NCI-H146 (cell line): ENCODE results near the gene ZNG1A.
"Not testable (repeated sequence)": the region's sequence is repeated elsewhere in the genome, so short reads cannot be mapped to it uniquely, and the experiment has no call there.

Experiments used
- DNase-seq: peaks from one replicate; lab custom pipeline; 2025; lab: John Stamatoyannopoulos, UW

The ZNG1A gene

DNA sequence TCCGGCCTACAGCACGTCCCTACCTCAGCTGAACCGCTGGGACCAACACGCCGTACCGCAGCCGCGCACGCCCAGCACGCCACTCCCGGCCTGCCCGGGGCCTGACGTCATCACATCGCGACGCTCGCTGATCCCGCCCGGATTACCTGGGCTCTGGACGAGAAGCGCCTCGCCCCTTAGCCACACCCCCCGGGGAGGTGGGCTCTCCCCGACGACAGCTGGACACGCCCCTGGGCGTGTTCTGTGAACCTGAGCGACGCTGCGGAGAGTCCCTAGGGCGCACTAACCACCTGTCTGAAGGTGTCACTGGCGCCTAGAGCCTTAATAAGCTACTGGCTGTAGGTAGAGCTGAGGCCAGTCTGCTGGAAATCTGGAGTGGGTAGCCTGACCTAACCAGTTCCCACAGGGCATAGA lies at the start of gene ZNG1A:
Gene ZNG1A (minus strand): TSS at position 87 of the 414 bp plus-strand sequence. CDS start 87 bp downstream, outside the sequence.
- DNase-seq: not testable (repeated sequence)

DNA sequence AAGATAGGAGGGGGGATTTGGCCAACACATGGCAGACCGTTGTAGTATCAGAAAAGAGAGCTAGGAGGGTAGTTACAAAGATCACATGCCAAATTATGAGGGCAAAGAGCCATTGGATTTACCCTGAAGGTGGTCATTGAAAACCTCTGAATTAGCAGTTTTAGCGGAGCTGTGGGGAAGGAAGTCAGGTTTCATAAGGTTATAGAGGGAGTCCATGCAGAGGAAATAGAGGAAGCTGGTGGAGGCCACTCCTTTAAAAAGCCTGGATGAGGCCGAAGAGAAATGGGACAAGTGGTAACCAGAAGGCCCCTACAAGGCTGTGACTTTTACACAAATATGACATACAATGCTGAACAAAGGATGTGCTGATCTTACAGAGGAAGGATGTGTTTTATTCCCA lies 49.0 kb upstream of the ZNG1A start:
- DNase-seq: no peak

DNA sequence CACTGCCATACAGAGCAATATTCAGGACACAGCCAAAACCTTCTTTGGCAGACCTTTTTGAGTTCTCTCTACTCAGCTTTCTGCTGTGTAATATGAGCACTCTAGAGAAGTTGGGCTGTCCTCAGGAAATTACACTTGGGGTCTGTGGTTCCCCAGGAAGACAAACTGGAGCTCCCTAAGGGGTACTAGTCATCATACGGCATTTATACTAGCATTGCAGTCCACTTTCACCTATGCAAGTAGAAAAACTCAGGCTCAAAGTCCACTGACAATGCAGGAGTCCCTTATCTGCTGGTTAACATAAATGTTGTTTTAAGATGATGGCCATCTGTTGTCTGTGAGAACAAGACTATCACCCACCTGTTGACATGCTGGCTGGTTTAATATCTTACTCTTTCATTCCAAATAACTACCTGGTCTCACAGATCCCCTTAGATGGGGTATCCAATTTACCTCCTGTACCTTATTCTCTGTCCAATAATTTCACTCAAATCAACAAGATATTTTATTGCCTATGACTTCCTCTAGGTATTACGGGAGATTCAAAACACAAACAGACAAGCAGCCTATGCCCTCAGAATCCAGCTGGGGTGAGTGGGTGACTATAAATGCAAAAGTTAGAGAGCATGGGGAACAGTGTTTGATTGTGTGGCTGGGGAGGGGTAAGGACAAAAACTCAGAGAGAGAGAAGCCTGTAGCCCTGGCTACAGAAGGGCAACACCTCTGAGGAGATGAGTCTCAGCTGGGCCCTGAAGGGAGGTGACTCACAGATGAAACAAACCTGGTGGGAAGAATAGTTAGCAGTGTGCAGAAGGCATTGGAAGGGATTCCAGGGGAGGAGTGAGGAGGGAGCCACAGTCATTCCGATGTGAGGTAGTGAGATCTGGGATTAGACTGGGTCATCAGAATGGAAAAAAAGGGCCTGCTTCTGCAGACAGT lies 46.0 kb upstream of the ZNG1A start:
- no peak for DNase-seq

DNA sequence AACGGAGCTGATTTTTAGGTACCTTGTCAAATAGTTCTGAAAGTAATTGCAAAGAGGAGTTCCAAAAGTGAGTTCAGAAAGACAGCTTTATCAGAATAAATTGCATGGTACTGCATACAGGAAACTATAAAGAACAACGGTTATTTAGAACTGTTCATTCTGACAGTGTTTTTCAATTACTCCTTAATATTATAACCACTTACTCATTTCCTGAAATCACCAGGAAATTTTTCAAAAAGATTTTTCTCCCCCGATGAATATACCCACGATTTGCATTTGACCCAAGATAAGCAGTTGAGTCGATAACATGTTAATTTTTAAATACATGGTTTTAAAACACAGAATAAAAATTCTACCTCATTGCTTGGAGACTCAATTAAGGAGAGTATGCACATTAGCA lies 45.2 kb upstream of the ZNG1A start:
- DNase-seq: no peak

DNA sequence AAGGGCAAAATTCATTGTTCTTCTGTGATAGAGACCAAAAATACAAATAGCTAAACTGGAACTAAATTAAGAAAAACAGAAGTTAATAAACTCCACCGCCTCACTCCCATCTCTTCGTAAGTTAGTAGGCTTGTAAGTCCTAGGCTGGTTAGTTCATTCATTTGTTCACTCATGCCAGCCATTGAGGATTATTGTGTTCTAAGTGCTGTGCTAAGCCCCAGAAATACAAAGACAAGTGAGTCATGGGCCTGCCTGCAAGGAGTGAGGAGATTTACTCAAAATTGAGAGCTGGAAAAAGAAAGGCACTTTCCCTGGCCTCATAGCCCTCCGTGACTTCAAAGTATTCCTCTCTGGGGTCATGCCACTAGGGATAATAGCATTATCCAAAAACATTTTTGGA lies 44.3 kb upstream of the ZNG1A start:
- DNase-seq: no peak

DNA sequence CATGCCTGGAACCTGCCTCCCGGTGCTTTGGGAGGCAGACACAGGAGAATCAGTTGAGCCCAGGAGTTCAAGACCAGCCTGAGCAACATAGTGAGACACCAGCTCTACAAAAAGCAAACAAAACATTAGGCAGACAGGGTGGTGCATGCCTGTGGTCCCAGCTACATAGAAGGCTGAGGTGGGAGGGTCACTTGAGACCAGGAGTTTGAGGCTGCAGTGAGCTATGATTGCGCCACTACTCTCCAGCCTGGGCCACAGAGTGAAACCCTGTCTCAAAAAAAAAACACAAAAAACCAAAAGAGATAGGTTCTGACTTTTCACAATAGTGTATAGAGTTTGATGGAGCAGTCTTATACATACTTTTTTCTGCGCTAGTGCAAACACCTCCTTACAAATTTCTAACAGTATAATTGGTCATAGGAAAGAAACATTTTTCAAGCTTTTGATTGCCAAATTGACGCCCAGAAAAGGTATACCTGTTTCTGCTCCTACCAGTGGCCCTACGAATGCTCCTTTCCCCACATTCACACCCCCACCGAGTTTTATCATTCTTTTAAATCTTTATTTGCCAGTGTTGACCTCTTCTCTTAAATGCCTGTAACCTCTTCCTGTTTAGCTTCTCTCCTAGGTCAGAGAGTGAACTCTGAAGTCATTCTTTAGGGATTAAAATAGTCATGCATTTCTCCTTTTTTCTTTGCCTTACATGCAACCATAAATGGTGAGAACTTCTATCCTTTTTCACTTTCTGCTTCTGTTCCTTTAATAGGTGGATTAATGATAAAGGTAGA lies 43.3 kb upstream of the ZNG1A start:
- no peak for DNase-seq

DNA sequence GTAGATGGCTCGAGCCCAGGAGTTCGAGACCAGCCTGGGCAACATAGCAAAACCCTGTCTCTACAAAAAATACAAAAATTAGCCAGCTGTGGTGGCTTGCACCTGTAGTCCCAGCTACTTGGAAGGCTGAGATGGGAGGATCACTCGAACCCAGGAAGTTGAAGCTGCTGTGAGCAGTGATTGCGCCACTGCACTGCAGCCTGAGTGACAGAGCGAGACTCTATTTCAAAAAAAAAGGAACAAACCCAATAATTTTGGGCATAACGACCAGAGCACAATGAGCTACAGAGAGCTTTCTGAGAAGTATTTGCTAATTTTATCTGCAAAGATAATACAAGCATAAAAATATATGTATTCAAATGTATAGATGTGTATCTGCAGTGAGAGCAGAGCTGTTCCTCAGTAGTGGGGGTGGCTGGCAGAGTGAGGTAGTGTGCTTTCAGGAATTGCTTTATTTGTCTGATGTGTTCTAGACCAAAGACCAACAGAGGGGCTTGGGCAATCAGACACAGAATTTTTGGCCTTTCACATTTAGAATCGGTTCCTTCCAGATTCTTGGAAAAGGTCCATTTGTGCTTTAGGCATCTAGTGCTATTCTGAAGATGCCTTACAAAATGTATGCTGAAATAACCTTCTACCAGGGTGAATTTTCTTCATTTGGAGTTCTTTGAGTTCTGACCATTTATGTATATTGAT lies 41.0 kb upstream of the ZNG1A start:
- DNase-seq: no peak

DNA sequence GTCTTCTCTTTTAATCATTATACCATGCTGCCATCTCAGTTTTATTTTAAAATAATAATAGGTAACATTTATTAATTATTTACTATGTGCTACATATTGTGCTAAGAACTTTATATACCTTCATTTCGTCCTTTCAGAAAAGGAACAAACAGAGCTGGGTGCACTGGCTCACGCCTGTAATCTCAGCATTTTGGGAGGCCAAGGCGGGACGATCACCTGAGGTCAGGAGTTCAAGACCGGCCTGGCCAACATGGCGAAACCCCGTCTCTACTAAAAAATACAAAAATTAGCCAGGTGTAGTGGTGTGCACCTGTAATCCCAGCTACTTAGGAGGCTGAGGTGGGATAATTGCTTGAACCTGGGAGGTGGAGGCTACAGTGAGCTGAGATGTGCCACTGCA lies 40.2 kb upstream of the ZNG1A start:
- DNase-seq: not testable (repeated sequence)

DNA sequence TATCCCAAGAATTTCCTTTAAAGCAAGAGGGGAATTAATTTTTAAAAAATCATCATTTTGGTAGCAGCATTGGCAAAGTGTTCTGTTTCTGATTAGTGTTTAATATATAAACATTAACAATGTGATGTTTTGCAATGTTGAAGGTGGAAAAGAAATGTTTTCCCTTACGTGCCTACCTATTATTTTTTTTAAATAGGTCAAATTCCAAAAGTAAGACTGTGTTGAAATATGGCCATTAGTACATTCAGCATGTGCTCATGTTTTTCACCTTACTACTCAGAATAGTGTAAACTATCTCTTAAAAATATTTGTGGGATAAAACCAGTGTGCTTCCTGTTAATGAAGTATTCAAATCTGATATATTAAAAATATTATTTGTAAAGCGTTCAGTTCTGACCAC lies 39.1 kb upstream of the ZNG1A start:
- DNase-seq: no peak

DNA sequence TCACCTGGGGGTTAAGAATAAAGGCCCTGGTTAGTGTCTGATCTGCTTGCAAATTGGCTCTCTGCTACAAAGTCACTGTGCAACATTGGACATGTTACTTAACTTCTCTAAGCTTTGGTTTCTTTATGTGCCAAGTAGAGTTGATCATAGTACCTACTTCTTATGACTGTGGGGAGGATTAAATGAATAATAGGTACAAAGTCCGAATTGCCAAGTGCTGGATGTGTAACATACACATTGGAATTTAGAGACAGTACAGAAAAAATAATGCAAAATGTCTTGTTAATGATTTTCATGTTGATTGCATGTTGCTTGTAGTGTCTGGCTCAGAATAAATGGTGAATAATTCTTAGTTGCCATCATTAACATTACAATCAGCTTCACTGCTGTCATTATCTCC lies 38.0 kb upstream of the ZNG1A start:
- DNase-seq: no peak

DNA sequence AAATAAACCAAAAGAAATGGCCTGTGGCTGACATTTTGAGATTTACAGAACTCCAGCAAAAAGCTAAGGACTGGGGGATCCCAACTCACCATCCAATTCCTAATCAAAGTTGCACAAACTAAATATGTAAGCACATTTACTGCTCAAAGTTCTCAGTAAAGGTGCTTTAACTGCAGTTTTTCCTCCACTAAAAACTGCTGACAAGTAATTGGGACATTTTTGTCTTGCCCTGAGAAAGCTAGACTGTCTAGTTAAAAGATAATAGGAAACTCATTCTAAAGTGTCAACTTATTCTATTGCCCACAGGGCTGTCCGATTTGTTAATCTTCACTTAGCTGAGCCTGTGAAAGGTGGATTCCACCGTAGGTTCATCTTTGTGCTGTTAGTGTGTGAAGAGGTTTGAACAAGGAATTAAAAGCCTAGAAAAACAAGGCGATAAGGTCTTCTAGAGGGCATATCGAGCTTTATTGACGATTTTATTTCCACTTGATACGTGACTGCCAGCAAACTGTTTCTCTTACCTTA lies 36.8 kb upstream of the ZNG1A start:
- DNase-seq: no peak

DNA sequence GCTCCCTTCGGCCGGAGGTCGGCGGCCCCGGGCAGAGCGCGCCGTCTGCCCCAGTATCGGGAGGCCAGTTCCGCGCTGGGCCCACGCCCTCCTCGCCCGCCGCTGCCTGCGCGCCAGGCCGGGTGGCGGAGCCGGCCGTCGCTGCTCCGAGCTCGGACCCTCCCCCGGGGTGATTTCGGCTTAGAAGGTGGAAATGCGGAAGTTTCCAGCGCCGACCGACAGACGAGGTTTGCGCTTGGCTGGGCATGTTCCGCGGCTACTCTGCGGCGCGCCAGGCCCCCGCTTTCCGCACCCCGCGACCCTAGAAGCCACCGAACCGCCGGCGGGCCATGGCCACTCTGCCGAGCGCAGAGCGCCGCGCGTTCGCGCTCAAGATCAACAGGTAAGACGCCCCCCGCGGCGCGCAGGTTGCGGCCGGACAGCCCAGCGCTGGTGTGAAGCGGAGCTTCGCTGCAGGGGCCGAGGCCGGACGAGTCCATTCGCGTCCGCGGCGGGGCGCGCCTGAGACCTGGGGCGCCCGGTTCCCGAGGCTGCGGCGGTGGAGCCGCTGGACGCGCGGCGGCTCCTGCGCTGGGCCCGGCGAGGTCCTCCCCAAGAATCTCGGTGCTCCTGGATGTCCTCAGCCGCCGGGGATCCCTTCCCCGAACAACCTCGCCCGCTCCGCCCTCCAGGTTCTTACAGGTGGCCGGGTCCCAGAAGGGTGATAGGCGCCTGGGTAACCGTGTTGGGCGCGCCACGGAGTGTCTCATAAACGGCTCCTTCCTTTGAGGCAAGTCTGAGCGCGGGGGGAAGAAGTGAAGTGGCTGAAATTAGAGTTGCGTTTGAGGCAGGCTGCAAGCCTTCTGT lies 36.0 kb upstream of the ZNG1A start, which contains the start of gene DOCK8:
Gene DOCK8 (plus strand): TSS at position 218 of the 846 bp plus-strand sequence. CDS start 112 bp downstream, at position 330.
- DNase-seq: peak; percentile 62

DNA sequence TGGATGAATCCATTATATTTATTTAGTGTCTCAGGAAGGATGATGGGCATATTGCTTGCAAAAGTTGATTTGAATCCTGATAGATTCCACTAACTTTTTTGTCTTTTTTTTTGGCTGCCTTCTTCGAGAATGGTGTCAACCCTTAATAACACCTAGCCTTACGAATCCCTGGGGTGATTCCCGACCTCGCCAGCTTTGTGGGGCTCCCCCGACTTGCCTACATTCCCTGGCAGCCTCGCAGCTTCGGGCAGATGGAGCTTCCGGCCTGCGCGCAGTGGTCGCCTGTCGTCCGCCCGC lies 35.4 kb upstream of the ZNG1A start:
- DNase-seq: no peak

DNA sequence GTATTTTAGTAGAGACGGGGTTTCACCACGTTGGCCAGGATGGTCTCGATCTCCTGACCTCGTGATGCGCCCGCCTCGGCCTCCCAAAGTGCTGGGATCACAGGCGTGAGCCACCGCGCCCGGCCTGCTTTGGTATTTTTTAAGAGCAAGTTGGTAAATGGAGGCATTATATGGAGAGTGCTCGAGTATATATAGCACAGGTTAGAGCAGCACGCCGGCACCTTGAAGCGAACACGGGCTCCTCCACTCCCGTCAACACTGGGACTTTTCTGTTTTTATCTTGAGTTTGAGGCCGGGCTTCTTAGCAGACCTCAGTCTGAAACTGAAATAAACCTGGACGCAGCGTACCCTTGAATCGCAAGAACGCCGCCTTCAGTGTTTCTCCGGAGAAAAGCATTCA lies 35.0 kb upstream of the ZNG1A start:
- DNase-seq: not testable (repeated sequence)

DNA sequence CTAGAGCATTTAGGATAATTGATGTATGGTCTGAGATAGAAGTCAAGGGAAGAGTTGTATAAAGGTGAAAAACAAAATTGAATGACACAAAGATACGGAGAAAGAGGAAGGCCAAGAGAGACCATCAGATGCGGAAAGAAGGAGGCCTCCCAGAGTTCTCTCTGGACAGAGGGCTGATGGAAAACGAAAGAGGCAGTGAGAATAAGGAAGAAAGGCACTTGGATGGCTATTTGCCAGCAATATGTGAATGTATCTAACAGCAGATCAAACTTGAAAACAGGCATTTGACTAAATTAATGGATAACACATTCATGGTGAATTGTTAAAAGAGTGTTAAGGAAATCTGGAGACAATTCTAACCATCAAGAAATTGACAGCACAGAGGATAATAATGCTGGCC lies 33.4 kb upstream of the ZNG1A start:
- DNase-seq: no peak

DNA sequence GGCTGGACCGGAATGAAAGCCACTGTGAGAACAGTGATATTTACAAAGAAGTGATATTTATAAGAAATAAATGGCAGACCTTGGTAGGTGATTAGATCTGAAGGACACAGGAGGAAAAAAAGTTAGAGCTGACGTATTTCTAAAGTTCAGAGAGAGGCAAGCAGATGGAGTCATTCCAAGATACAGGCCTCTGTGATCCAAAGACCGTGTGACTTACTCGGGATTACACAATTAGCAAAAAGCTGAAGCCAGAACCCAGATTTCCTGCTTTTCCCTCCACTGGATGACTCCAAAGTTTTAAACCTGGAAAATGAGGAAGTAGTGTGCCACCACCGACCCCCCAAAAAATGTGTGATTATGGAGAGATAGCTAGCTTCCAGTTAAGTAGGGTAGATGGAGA lies 32.7 kb upstream of the ZNG1A start:
- DNase-seq: no peak

DNA sequence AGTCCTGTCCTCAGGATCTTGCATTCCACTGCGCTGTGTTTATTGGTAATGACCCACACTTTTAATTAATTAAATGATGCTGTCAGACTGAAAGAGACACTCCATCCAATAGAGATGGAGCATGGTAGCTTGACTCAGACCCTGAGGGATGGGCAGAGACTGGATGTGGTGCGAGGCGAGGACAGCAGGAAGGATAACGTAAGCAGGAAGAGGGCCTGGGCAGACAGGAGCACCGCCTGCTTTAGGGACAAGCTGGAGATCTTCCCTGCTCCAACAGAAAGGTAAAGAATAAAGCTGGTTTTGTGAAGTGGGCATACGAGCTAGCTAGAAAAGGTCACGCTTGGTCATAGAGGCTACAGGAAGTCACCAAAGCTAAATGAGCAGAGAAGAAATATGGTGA lies 32.2 kb upstream of the ZNG1A start:
- DNase-seq: no peak

DNA sequence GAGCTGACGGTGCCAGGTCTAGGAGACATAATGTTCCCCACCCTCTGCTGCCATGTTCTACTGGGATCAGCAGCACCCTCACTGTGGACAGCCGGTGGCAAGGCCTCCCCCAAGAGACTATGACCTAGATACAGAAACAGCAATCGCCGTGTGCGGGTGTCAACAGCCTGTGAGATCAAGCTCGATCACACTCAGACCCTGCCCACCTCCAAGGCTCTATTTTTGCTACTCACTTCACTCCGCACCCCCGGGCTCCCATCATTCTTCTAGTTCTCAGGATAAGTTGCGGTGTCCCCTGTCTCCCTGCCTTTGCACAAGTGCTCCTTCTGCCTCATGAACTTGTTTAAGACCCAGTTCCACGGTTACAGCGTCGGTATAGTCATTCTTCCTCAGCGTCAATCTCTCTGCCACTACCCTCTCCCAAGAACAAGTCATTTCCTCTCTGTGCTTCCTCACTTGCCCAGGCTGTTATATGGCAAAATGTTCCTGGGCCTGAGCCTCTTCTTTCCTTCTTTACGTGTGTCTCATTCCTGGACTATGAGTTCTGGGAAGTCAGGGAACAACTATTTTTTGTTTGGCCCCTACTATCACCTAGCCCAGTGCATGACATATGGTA lies 30.4 kb upstream of the ZNG1A start:
- DNase-seq: no peak

DNA sequence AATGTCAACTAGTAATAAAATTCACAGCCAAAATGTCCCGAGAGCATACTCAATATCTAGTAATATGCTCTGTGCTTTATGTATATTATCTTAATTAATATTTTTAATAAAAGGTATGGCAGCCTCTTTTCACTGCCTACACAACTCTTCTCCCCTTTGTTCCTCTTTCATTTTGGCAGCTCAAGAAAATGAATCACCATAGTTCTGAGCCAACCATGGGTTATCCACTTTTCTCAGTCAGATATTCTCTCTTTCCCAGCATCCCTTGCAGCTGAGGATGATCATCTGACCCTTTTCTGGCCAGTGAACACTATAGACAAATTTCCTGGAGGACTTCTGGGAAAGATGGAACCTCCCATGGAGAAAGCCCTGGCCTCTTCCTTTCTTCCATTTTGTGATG lies 27.6 kb upstream of the ZNG1A start:
- DNase-seq: no peak

DNA sequence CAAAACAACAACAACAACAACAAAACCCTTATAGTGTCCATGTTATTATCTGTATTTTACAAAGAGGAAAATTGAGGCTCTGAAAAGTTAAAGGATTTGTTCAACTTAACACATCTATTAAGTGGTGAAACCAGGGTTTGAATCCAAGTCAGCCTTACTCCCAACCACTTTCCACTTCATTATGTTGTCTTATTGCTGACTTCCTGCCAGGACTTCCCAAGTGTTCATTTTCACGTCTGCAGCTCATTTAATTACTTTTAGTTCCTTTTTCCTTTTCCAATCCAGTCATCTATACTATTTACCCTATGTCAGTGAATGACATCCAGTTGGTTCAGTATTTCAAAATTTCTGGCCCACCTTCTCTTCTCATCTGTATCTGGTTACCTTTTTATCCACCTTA lies 20.7 kb upstream of the ZNG1A start:
- not testable (repeated sequence) for DNase-seq
